Astrocyte of the cerebellum (primary cell): Measurements from ENCODE around the gene DDX1.
"Not testable (repeated sequence)": the region's sequence is repeated elsewhere in the genome, so short reads cannot be mapped to it uniquely, and the experiment has no call there.

Source experiments
- DNase-seq: peaks from one replicate; pipeline ENCODE4 v3.0.0-alpha.2; 2011; ENCODE audit warnings: low read depth
- H3K4me3 ChIP-seq: 2 replicates; pipeline ENCODE4 v1.5.1; 2011; ENCODE audit warnings: mild to moderate bottlenecking, low read depth, low read length, moderate library complexity
- in situ Hi-C: cut with HindIII; loops from 2 replicates; pipeline ENCODE4 v1.10.0; 2017; ENCODE audit warnings: low sequenced_read_pairs
- TF ChIP-seq, protein P1 (sequence below): IDR thresholded peaks from 2 replicates; pipeline ENCODE4 v1.5.1; 2012; ENCODE audit warnings: low read length, low read depth, moderate library complexity, mild to moderate bottlenecking; ENCODE audit errors: missing control alignments

The DDX1 gene

GRCh38 chr2:15606481-15607441, 15.1 kb downstream of the DDX1 start:
- no peak for DNase-seq
- TF ChIP-seq, protein P1, sequence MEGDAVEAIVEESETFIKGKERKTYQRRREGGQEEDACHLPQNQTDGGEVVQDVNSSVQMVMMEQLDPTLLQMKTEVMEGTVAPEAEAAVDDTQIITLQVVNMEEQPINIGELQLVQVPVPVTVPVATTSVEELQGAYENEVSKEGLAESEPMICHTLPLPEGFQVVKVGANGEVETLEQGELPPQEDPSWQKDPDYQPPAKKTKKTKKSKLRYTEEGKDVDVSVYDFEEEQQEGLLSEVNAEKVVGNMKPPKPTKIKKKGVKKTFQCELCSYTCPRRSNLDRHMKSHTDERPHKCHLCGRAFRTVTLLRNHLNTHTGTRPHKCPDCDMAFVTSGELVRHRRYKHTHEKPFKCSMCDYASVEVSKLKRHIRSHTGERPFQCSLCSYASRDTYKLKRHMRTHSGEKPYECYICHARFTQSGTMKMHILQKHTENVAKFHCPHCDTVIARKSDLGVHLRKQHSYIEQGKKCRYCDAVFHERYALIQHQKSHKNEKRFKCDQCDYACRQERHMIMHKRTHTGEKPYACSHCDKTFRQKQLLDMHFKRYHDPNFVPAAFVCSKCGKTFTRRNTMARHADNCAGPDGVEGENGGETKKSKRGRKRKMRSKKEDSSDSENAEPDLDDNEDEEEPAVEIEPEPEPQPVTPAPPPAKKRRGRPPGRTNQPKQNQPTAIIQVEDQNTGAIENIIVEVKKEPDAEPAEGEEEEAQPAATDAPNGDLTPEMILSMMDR: no peak
- H3K4me3 ChIP-seq: no peak overlapping the region
- in situ Hi-C loops: no loop called here

DNA sequence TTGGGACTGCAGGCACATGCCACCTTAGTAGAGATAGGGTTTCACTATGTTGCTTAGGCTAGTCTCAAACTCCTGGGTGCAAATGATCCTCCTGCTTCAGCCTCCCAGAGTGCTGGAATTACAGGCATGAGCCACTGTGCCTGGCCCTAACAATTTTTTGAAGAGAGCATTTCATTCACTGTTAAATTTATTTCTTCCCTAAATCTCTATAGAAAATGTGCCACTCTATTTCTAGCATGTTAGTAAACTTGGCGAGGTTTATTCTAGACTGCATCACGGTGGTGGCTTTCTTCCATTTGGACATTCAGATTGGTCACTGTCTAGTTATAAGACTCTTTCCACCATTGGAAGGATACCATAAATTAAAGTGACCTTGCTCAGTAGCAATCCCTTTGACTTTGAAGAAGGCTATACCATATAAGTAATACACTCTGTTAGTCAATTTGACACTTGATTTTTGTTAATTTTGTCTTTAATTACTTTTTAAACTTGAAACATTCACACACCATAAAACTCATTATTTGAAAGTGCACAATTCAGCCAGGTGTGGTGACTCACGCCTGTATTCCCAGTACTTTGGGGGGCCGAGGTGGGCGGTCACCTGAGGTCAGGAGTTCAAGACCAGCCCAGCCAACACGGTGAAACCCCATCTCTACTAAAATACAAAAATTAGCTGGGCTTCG, 16.2 kb downstream of the DDX1 start:
- TF ChIP-seq, protein P1: no peak
- H3K4me3 ChIP-seq: no peak overlapping the region
- in situ Hi-C loops: no loop called here
- no peak for DNase-seq

DNA sequence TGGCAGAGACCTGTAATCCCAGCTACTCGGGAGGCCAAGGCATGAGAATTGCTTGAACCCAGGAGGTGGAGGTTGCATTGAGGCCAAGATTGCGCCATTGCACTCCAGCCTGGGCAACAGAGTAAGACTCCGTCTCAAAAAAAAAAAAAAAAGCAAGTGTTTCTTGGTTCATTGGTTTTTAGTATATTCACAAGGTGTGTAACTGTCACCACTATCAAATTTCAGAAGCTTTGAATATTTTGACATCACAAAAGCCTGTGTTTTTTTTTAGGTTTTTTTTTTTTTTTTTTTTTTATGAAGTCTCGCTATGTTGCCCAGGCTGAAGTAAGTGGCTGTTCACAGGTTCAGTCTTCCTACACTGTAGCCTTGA, 16.7 kb downstream of the DDX1 start:
- no peak overlapping the region for H3K4me3 ChIP-seq
- TF ChIP-seq, protein P1: no peak
- DNase-seq: no peak
- in situ Hi-C loops: no loop called here

GRCh38 chr2:15609341-15610042, 17.8 kb downstream of the DDX1 start:
- H3K4me3 ChIP-seq: no peak overlapping the region
- TF ChIP-seq, protein P1: no peak
- no peak for DNase-seq
- in situ Hi-C loops: no loop called here

DNA sequence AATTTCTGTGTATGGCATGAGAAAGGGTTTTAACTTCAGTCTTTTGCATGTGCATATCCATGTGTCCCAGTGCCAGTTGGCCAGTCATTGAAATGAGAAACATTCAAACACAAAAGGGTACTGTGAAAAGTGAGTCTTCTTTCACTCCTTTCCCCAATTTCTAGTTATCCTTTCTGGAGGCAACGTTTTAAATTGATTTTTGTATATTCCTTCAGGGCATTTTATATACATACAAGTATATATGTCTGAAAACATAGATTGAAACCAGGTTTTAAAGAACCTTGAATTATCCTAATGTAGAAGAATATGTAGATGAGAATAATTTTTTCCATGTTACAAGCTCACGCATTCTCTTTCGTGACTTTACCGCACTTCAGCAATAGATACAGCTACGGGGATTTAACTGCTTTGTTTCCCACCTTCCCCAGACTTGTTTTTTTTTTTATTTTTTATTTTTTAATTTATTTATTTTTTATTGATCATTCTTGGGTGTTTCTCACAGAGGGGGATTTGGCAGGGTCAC, 18.8 kb downstream of the DDX1 start:
- TF ChIP-seq, protein P1: no peak
- no peak overlapping the region for H3K4me3 ChIP-seq
- in situ Hi-C loops: no loop called here
- DNase-seq: no peak

- H3K4me3 ChIP-seq, in situ Hi-C loops, DNase-seq: not testable (repeated sequence)
Observed at GRCh38 chr2:15612101-15612500, 20.4 kb downstream of the DDX1 start.
